Stimulated activated memory B cell treated with anti-CD40 and anti-IgM and Interleukin-4, amounts not matched to agents 10 μg/mL and 1 μg/mL and 100 μg/mL, for 72 hours (primary cell): ENCODE results near the gene KCNT1.

Source experiments
- ATAC-seq: fragments of 150-1000 bp; cut with Tn5 transposase; 2 replicates; pipeline ENCODE4 v1.10.0; 2021
- H3K27ac Mint-ChIP-seq: one replicate; pipeline ENCODE4 v1.8.0; 2022; ENCODE audit warnings: mild to moderate bottlenecking, mixed read lengths
- H3K27me3 Mint-ChIP-seq: one replicate; pipeline ENCODE4 v1.8.0; 2022; ENCODE audit warnings: mixed read lengths
- H3K36me3 Mint-ChIP-seq: one replicate; pipeline ENCODE4 v1.8.0; 2022; ENCODE audit warnings: mixed read lengths
- H3K4me1 Mint-ChIP-seq: one replicate; pipeline ENCODE4 v1.8.0; 2022; ENCODE audit warnings: mixed read lengths
- H3K4me3 Mint-ChIP-seq: one replicate; pipeline ENCODE4 v1.8.0; 2022; ENCODE audit warnings: mild to moderate bottlenecking, moderate library complexity, mixed read lengths
- H3K9me3 Mint-ChIP-seq: one replicate; pipeline ENCODE4 v1.8.0; 2022; ENCODE audit warnings: mixed read lengths

Gene KCNT1

GRCh38 chr9:135752281-135753204 is 50.6 kb downstream of the KCNT1 start:
- Mint-ChIP-seq H3K4me1 (no peaks in the 10 kb centered on the region), H3K27me3 (peaks cover 25% of the 10 kb centered on the region), H3K9me3 (peaks cover 7% of the 10 kb centered on the region), H3K36me3 (no peaks in the 10 kb centered on the region), H3K4me3 (no peak overlapping the region), H3K27ac (no peak overlapping the region)
- ATAC-seq, result no peak

- H3K4me3 Mint-ChIP-seq, result no peak overlapping the region
These were observed 51.6 kb downstream of the KCNT1 start for GRCh38 chr9:135753391-135754105.

GRCh38 chr9:135756576-135756975 is 54.6 kb downstream of the KCNT1 start:
- ATAC-seq, result no peak
- H3K4me3 Mint-ChIP-seq, result no peak overlapping the region
- H3K36me3 Mint-ChIP-seq, result no peaks in the 10 kb centered on the region
- no peak overlapping the region for H3K27ac Mint-ChIP-seq
- peaks cover 7% of the 10 kb centered on the region for H3K9me3 Mint-ChIP-seq
- H3K27me3 Mint-ChIP-seq, result peaks cover 26% of the 10 kb centered on the region
- no peaks in the 10 kb centered on the region for H3K4me1 Mint-ChIP-seq

More at GRCh38 chr9:135753391-135754105, 51.6 kb downstream of the KCNT1 start:
- Mint-ChIP-seq H3K27ac (no peak overlapping the region), H3K4me1 (no peaks in the 10 kb centered on the region), H3K36me3 (no peaks in the 10 kb centered on the region), H3K27me3 (peaks cover 25% of the 10 kb centered on the region), H3K9me3 (peaks cover 7% of the 10 kb centered on the region)
- no peak for ATAC-seq

GRCh38 chr9:135757356-135757755 is 55.4 kb downstream of the KCNT1 start:
- ATAC-seq, result no peak
- Mint-ChIP-seq H3K27ac (no peak overlapping the region), H3K36me3 (no peaks in the 10 kb centered on the region), H3K27me3 (peaks cover 24% of the 10 kb centered on the region), H3K4me1 (no peaks in the 10 kb centered on the region), H3K4me3 (no peak overlapping the region), H3K9me3 (peaks cover 6% of the 10 kb centered on the region)

GRCh38 chr9:135758056-135758455 is 56.1 kb downstream of the KCNT1 start:
- Mint-ChIP-seq H3K4me1 (no peaks in the 10 kb centered on the region), H3K27ac (no peak overlapping the region), H3K36me3 (no peaks in the 10 kb centered on the region), H3K4me3 (no peak overlapping the region), H3K27me3 (peaks cover 17% of the 10 kb centered on the region), H3K9me3 (no peaks in the 10 kb centered on the region)
- no peak for ATAC-seq

- H3K4me3 Mint-ChIP-seq, result no peak overlapping the region
- no peak for ATAC-seq
- H3K27me3 Mint-ChIP-seq, result peaks cover 15% of the 10 kb centered on the region
- H3K9me3 Mint-ChIP-seq, result no peaks in the 10 kb centered on the region
- no peaks in the 10 kb centered on the region for H3K36me3 Mint-ChIP-seq
- no peak overlapping the region for H3K27ac Mint-ChIP-seq
- no peaks in the 10 kb centered on the region for H3K4me1 Mint-ChIP-seq
These were observed 56.9 kb downstream of the KCNT1 start for GRCh38 chr9:135758870-135759269.

- Mint-ChIP-seq H3K4me1 (no peaks in the 10 kb centered on the region), H3K27ac (no peak overlapping the region), H3K4me3 (no peak overlapping the region), H3K9me3 (no peaks in the 10 kb centered on the region), H3K36me3 (no peaks in the 10 kb centered on the region), H3K27me3 (peaks cover 15% of the 10 kb centered on the region)
- peak; percentile 4 for ATAC-seq
These were observed 57.8 kb downstream of the KCNT1 start for GRCh38 chr9:135759676-135760300.

GRCh38 chr9:135760465-135760864 is 58.5 kb downstream of the KCNT1 start:
- Mint-ChIP-seq H3K36me3 (no peaks in the 10 kb centered on the region), H3K27ac (no peak overlapping the region), H3K27me3 (peaks cover 15% of the 10 kb centered on the region), H3K4me1 (no peaks in the 10 kb centered on the region), H3K4me3 (no peak overlapping the region), H3K9me3 (no peaks in the 10 kb centered on the region)
- ATAC-seq, result no peak

GRCh38 chr9:135761150-135761844 is 59.3 kb downstream of the KCNT1 start:
- no peak overlapping the region for H3K4me3 Mint-ChIP-seq
- H3K27me3 Mint-ChIP-seq, result peaks cover 15% of the 10 kb centered on the region
- H3K9me3 Mint-ChIP-seq, result peaks cover 3% of the 10 kb centered on the region
- H3K27ac Mint-ChIP-seq, result no peak overlapping the region
- H3K4me1 Mint-ChIP-seq, result no peaks in the 10 kb centered on the region
- no peak for ATAC-seq
- no peaks in the 10 kb centered on the region for H3K36me3 Mint-ChIP-seq

- Mint-ChIP-seq H3K27me3 (peaks cover 15% of the 10 kb centered on the region), H3K4me1 (no peaks in the 10 kb centered on the region), H3K4me3 (no peak overlapping the region), H3K9me3 (peaks cover 3% of the 10 kb centered on the region), H3K36me3 (no peaks in the 10 kb centered on the region), H3K27ac (no peak overlapping the region)
- no peak for ATAC-seq
These were observed 59.8 kb downstream of the KCNT1 start for GRCh38 chr9:135761845-135762168.

- H3K27ac Mint-ChIP-seq, result no peak overlapping the region
- no peaks in the 10 kb centered on the region for H3K36me3 Mint-ChIP-seq
- no peak for ATAC-seq
- no peaks in the 10 kb centered on the region for H3K4me1 Mint-ChIP-seq
- no peak overlapping the region for H3K4me3 Mint-ChIP-seq
- peaks cover 15% of the 10 kb centered on the region for H3K27me3 Mint-ChIP-seq
- peaks cover 3% of the 10 kb centered on the region for H3K9me3 Mint-ChIP-seq
These were observed 60.9 kb downstream of the KCNT1 start for GRCh38 chr9:135762921-135763320.

GRCh38 chr9:135763716-135764446 is 61.9 kb downstream of the KCNT1 start:
- no peak for ATAC-seq
- Mint-ChIP-seq H3K27me3 (peaks cover 18% of the 10 kb centered on the region), H3K9me3 (peaks cover 5% of the 10 kb centered on the region), H3K4me3 (no peak overlapping the region), H3K36me3 (no peaks in the 10 kb centered on the region), H3K27ac (no peak overlapping the region), H3K4me1 (no peaks in the 10 kb centered on the region)

- Mint-ChIP-seq H3K9me3 (peaks cover 6% of the 10 kb centered on the region), H3K36me3 (no peaks in the 10 kb centered on the region)
These were observed 62.7 kb downstream of the KCNT1 start for GRCh38 chr9:135764731-135765130.

GRCh38 chr9:135765416-135765815 is 63.4 kb downstream of the KCNT1 start:
- H3K27ac Mint-ChIP-seq, result no peak overlapping the region
- H3K4me1 Mint-ChIP-seq, result no peaks in the 10 kb centered on the region
- no peaks in the 10 kb centered on the region for H3K36me3 Mint-ChIP-seq
- H3K9me3 Mint-ChIP-seq, result peaks cover 6% of the 10 kb centered on the region
- H3K27me3 Mint-ChIP-seq, result peaks cover 29% of the 10 kb centered on the region
- H3K4me3 Mint-ChIP-seq, result no peak overlapping the region
- no peak for ATAC-seq

More at GRCh38 chr9:135764731-135765130, 62.7 kb downstream of the KCNT1 start:
- no peak for ATAC-seq
- no peak overlapping the region for H3K27ac Mint-ChIP-seq
- H3K4me1 Mint-ChIP-seq, result no peaks in the 10 kb centered on the region
- H3K4me3 Mint-ChIP-seq, result no peak overlapping the region
- peaks cover 26% of the 10 kb centered on the region for H3K27me3 Mint-ChIP-seq
